Measurements from ENCODE around the gene QRSL1. TPM values are rescaled to one million over a fixed set of nuclear protein-coding genes. Genes with fewer than 3 reads are reported as not detected.

Gene QRSL1
- total RNA-seq, 1 experiment from 2014 or later = 19.5 TPM

- peaks cover 0 to 8% (median 0%) of the 10 kb centered on the region in 3 experiments; a peak in 5 of 7 replicates for H3K36me3 Mint-ChIP-seq (ENCODE audit: insufficient read depth in 1 of 3, low read depth in 3 of 3)
- no peaks in the 10 kb centered on the region; the same call in 1 of the 2 replicates for H3K4me1 ChIP-seq (ENCODE audit: insufficient read depth, low read length)
- no peak overlapping the region for H2BK12ac ChIP-seq (ENCODE audit: insufficient read length, low read depth, low read length)
- H3K9me3 ChIP-seq (ENCODE audit: control insufficient read depth, low read depth, low read length) = no peaks in the 10 kb centered on the region
- no peak overlapping the region for H2BK5ac ChIP-seq (ENCODE audit: insufficient read length, low read length)
- no peak overlapping the region for H3K56ac ChIP-seq (ENCODE audit: insufficient read length, low read depth, low read length)
- no peak overlapping the region for H3K4ac ChIP-seq (ENCODE audit: low read depth, low read length)
- no peak overlapping the region for H3K9ac ChIP-seq (ENCODE audit: extremely low read depth, insufficient read length, low read length)
- H3K4me3 Mint-ChIP-seq = peak overlapping the region; percentile 92 to 96
- no peak overlapping the region for H3K23ac ChIP-seq (ENCODE audit: insufficient read length, low read depth, low read length)
- H3K18ac ChIP-seq (ENCODE audit: insufficient read length, low read depth, low read length) = no peak overlapping the region
- H3T11ph ChIP-seq (ENCODE audit: low read length) = no peak overlapping the region
- H3K4me1 Mint-ChIP-seq = peaks cover 26 to 46% of the 10 kb centered on the region in 2 experiments
- peak overlapping the region; percentile 93 for H3K4me2 ChIP-seq (ENCODE audit: insufficient read depth, insufficient read length, low read length)
- peak overlapping the region in 1 of 3 experiments; percentile 98; a peak in 1 of 7 replicates for H3K27ac Mint-ChIP-seq
- no peak for DNase-seq
- H2BK15ac ChIP-seq (ENCODE audit: low read depth, low read length) = no peak overlapping the region
- no peak overlapping the region for H2BK20ac ChIP-seq (ENCODE audit: low read depth, low read length, poor library complexity, severe bottlenecking)
- H2BK120ac ChIP-seq (ENCODE audit: low read depth, low read length, poor library complexity, severe bottlenecking) = no peak overlapping the region
- peaks cover 22% of the 10 kb centered on the region for H3K79me2 ChIP-seq (ENCODE audit: insufficient read depth, low read length)
- H3K9me3 Mint-ChIP-seq = no peaks in the 10 kb centered on the region
- H3K23me2 ChIP-seq (ENCODE audit: insufficient read length, low read depth, low read length, poor library complexity, severe bottlenecking) = peaks cover 8% of the 10 kb centered on the region
- no peaks in the 10 kb centered on the region for H3K27me3 Mint-ChIP-seq (ENCODE audit: low read depth)
- no peak for TF ChIP-seq CTCF (conservative IDR thresholded peaks at IDR 0.05)
- no peaks in the 10 kb centered on the region for H4K20me1 ChIP-seq (ENCODE audit: control insufficient read depth, insufficient read depth, insufficient read length)
- no peaks in the 10 kb centered on the region for H3K27me3 ChIP-seq (ENCODE audit: insufficient read depth, low read length)
- H4K91ac ChIP-seq (ENCODE audit: insufficient read length, low read depth, low read length) = no peak overlapping the region
- peaks cover 10% of the 10 kb centered on the region for H3K79me1 ChIP-seq (ENCODE audit: insufficient read depth, low read depth, low read length, poor library complexity, severe bottlenecking)
- no peak overlapping the region for H4K8ac ChIP-seq (replicated peaks; ENCODE audit: insufficient read length, low read depth, low read length)
- H3K27ac ChIP-seq (ENCODE audit: insufficient read length, low read depth, low read length) = no peak overlapping the region
- no peak overlapping the region for H3K14ac ChIP-seq (ENCODE audit: insufficient read depth, low read length)
- H4K5ac ChIP-seq (ENCODE audit: insufficient read length, low read depth, low read length) = no peak overlapping the region
- no peak overlapping the region for H2AFZ ChIP-seq (ENCODE audit: low read length)
- no CpG with 5 or more reads among the region's 5 CpGs for WGBS (ENCODE audit: extremely low coverage, insufficient read length, low lambda C conversion rate)
- H2AK5ac ChIP-seq (ENCODE audit: insufficient read length, low read length) = no peak overlapping the region
These were observed 988 bp downstream of the QRSL1 start for GRCh38 chr6:106630366-106630765.

All from H9 (cell line).